Neural crest cell (in vitro differentiated cells): ENCODE data around the gene HJURP. TPM values are rescaled to one million over a fixed set of nuclear protein-coding genes. Genes with fewer than 3 reads are reported as not detected.
"Not testable (repeated sequence)": the region's sequence is repeated elsewhere in the genome, so short reads cannot be mapped to it uniquely, and the experiment has no call there.

ENCODE experiments used
- DNase-seq: peaks from one replicate; pipeline ENCODE4 v3.0.0; 2021; ENCODE audit warnings: low read depth, mixed read lengths, low spot score
- H3K27ac Mint-ChIP-seq: one replicate; pipeline ENCODE4 v1.8.0; 2021; ENCODE audit warnings: mild to moderate bottlenecking, mixed read lengths; ENCODE audit not compliant: unreplicated experiment
- H3K27me3 Mint-ChIP-seq: 2 replicates; pipeline ENCODE4 v1.8.0; 2021; ENCODE audit warnings: low read depth, mild to moderate bottlenecking, mixed read lengths
- H3K36me3 Mint-ChIP-seq: 2 replicates; pipeline ENCODE4 v1.8.0; 2021; ENCODE audit warnings: low read depth, mild to moderate bottlenecking, mixed read lengths
- H3K4me1 Mint-ChIP-seq: 2 replicates; pipeline ENCODE4 v1.8.0; 2021; ENCODE audit warnings: mixed read lengths
- H3K4me3 Mint-ChIP-seq: one replicate; pipeline ENCODE4 v1.8.0; 2021; ENCODE audit warnings: mild to moderate bottlenecking, mixed read lengths
- H3K9me3 Mint-ChIP-seq: 2 replicates; pipeline ENCODE4 v1.8.0; 2021; ENCODE audit warnings: mixed read lengths
- CTCF ChIP-seq: fragments of 200-600 bp; sonication (generic); conservative IDR thresholded peaks from 2 replicates; pipeline ENCODE4 v1.5.0; 2021; ENCODE audit warnings: antibody characterized with exemption, mild to moderate bottlenecking
- long read RNA-seq: library from polyadenylated mRNA; unstranded; transcript quantifications from one replicate; pipeline ENCODE4 v2.0.0, GENCODE V29; 2020
- total RNA-seq: library from RNA; stranded (reverse); gene quantifications from 2 replicates; pipeline ENCODE4 v1.2.1, GENCODE V29; 2021

Gene HJURP, protein sequence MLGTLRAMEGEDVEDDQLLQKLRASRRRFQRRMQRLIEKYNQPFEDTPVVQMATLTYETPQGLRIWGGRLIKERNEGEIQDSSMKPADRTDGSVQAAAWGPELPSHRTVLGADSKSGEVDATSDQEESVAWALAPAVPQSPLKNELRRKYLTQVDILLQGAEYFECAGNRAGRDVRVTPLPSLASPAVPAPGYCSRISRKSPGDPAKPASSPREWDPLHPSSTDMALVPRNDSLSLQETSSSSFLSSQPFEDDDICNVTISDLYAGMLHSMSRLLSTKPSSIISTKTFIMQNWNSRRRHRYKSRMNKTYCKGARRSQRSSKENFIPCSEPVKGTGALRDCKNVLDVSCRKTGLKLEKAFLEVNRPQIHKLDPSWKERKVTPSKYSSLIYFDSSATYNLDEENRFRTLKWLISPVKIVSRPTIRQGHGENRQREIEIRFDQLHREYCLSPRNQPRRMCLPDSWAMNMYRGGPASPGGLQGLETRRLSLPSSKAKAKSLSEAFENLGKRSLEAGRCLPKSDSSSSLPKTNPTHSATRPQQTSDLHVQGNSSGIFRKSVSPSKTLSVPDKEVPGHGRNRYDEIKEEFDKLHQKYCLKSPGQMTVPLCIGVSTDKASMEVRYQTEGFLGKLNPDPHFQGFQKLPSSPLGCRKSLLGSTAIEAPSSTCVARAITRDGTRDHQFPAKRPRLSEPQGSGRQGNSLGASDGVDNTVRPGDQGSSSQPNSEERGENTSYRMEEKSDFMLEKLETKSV
- total RNA-seq, result 62.3 and 63.6 TPM in 2 replicates
- long read RNA-seq, transcript HJURP-202 (9 exons, 3,187 nt), result major isoform, 156 of 201 reads
- long read RNA-seq, partial matches to known transcripts, result 30 of 201 reads
- long read RNA-seq, other reads (novel, unspliced or antisense), result 14 of 201 reads

- TF ChIP-seq CTCF, result no peak
- Mint-ChIP-seq H3K27ac (peak within 1 kb of the TSS; percentile 95), H3K36me3 (peaks cover 9% of the 10 kb centered on the region), H3K4me1 (peaks cover 37% of the 10 kb centered on the region), H3K27me3 (no peaks in the 10 kb centered on the region), H3K9me3 (no peaks in the 10 kb centered on the region), H3K4me3 (peak within 1 kb of the TSS; percentile 99)
- peak; percentile 84 for DNase-seq
These were observed at the start of gene HJURP for GRCh38 chr2:233854241-233854981. HJURP (minus strand) TSS chr2:233854535; CDS start chr2:233854500, 35 bp downstream.

DNA sequence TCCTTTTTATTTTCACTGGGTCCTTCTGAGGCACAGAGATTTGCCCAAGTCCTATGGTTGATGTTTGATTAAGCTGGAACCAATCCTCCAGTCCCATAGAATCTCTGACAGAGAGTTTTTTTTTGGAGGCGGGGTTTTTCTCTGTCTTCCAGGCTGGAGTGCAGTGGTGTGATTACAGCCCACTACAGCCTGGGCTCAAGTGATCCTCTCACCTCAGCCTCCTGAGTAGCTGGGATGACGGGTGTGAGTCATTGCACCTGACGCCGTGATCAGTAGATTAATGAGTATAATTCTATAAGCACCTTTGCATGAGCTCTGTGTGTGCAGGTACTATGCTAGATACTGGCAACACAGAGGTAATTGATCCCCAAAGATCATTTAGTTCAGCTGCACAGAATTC, 47.5 kb upstream of the HJURP start:
- Mint-ChIP-seq H3K9me3 (peaks cover 3% of the 10 kb centered on the region), H3K27ac (no peak overlapping the region), H3K36me3 (no peaks in the 10 kb centered on the region), H3K4me3 (no peak overlapping the region), H3K27me3 (peaks cover 50% of the 10 kb centered on the region), H3K4me1 (no peaks in the 10 kb centered on the region)
- TF ChIP-seq CTCF, result no peak
- DNase-seq, result no peak

DNA sequence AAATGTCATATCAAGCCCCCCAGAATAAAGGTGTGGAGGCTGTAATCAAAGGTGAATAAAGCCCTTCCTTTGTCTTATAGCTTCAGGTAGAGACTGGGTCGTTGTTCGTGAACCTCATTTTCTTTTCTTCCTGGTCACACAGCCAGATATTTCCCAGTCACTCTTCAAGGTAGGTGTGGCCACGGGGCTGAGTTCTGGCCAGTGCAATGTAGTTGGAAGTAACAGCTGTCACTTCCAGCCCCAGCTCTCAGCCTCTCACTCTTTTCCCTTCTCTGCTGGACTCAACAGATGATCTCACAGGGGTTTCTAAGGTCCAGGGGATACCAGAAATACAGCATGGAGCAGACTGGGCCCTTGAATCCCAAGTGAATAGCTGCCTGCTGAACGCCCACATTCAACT, 47.0 kb upstream of the HJURP start:
- no peak overlapping the region for H3K4me3 Mint-ChIP-seq
- no peak overlapping the region for H3K27ac Mint-ChIP-seq
- peaks cover 3% of the 10 kb centered on the region for H3K9me3 Mint-ChIP-seq
- H3K27me3 Mint-ChIP-seq, result peaks cover 50% of the 10 kb centered on the region
- H3K4me1 Mint-ChIP-seq, result no peaks in the 10 kb centered on the region
- no peak for DNase-seq
- TF ChIP-seq CTCF, result no peak
- H3K36me3 Mint-ChIP-seq, result no peaks in the 10 kb centered on the region

- not testable (repeated sequence) for H3K9me3 Mint-ChIP-seq, DNase-seq, H3K4me1 Mint-ChIP-seq, H3K36me3 Mint-ChIP-seq, H3K4me3 Mint-ChIP-seq, H3K27ac Mint-ChIP-seq
- H3K27me3 Mint-ChIP-seq, result peaks cover 30% of the 10 kb centered on the region
These were observed 41.9 kb upstream of the HJURP start for GRCh38 chr2:233896253-233896652.

DNA sequence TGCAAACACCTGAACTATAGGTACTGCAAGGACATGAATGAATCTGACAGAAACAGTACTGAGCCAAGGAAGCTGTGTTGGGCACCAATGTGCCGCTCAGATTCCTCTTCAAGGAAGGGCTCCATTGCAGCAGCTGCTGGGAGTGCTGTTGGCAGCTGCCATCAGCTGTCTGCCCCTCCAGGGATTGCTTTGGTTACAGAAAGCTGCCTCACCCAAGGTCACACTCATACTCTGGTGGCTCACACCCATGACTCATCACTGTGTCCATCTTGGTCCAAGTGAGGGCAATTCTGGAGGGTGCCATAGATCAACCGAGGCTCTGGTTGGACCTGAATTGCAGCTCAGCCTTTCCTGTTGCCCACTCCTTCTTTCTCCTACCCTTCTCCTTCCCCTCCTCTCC, 38.5 kb upstream of the HJURP start:
- no peaks in the 10 kb centered on the region for H3K36me3 Mint-ChIP-seq
- no peak for TF ChIP-seq CTCF
- DNase-seq, result no peak
- no peaks in the 10 kb centered on the region for H3K4me1 Mint-ChIP-seq
- H3K4me3 Mint-ChIP-seq, result no peak overlapping the region
- H3K27me3 Mint-ChIP-seq, result peaks cover 16% of the 10 kb centered on the region
- H3K27ac Mint-ChIP-seq, result no peak overlapping the region
- no peaks in the 10 kb centered on the region for H3K9me3 Mint-ChIP-seq
